Measurements from ENCODE around the gene BSG. TPM values are rescaled to one million over a fixed set of nuclear protein-coding genes. Genes with fewer than 3 reads are reported as not detected.

BSG gene
- total and polyA plus RNA-seq, 10 of the 15 experiments (the other 5 are each of a cell fraction or from before 2014, with no cell fraction given) = 2.8 to 297 (median 199) TPM

DNA sequence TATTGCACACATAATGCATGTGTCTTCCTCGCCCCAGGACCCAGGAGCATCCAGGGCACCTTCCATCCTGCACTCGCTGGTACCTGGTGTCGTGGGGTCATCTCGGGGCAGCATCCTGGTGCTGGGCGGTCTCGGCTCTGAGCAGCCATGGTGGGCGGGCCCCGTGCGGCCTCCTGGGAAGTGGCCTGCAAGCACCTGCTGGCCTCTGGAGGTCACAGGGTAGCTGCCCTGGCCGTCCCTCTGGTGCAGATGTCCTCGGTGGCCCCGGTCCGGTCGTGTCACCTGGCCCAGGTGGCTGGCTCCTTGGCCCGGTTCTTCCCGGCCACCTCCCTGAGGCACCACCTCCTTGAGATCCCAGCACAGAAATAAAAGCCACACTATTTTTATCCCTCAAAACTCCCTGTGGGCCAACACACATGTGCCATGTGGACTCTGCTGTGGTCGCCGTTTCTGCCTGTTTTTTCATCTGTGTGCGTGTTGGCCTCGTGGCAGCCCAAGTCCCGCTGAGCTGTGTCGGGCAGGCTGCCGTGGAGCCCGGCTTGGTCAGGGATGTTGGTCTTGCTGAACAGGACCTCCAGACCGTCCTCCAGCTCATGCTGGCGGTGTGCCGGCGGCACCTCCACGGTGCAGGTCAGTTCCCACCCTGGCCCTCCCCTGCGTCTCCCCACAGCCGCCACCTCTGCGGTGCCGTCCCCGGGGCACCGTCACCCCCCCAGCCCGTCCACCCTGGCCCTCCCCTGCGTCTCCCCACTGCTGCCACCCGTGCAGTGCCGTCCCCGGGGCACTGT lies 33.6 kb upstream of the BSG start:
- Histone ChIP-seq H3K4me3 (no peak overlapping the region), H3K9me3 (replicated peaks; ENCODE audit: control insufficient read depth, insufficient read depth, low read length) (no peaks in the 10 kb centered on the region), H4K20me1 (ENCODE audit: control insufficient read depth, insufficient read depth) (no peaks in the 10 kb centered on the region; the same call in 1 of the 2 replicates), H3K27me3 (replicated peaks in 1 of 2; ENCODE audit: control insufficient read depth in 2 of 2, insufficient read depth in 2 of 2, low read length in 1 of 2) (no peaks in the 10 kb centered on the region), H3K27ac (ENCODE audit: control insufficient read depth, insufficient read depth) (no peak overlapping the region), H2AFZ (ENCODE audit: control insufficient read depth, low read depth, low read length) (no peak overlapping the region), H3K4me1 (ENCODE audit: control insufficient read depth, insufficient read depth, low read length) (peaks cover 2% of the 10 kb centered on the region), H3K79me2 (ENCODE audit: control insufficient read depth, insufficient read depth, low read length) (peaks cover 5% of the 10 kb centered on the region), H3K36me3 (ENCODE audit: control insufficient read depth in 2 of 2, insufficient read depth in 2 of 2, low read length in 1 of 2) (peaks cover 0 to 5% of the 10 kb centered on the region in 2 experiments; a peak in 3 of 4 replicates), H3K4me2 (ENCODE audit: control insufficient read depth, insufficient read depth) (no peak overlapping the region), H3K9ac (ENCODE audit: control insufficient read depth, insufficient read depth, low read length) (no peak overlapping the region)
- BruUV-seq (replicated peaks) = TSS peak; percentile 56
- ChIA-PET RAD21 (ENCODE audit: unreplicated experiment) (no interaction called here), POLR2A (no interaction called here), CTCF (no interaction called here), SMC1A (ENCODE audit: uncharacterized antibody, unreplicated experiment) (no interaction called here)
- in situ Hi-C loops (cut with MboI) (no loop called here), intact Hi-C loops (cut with micrococcal nuclease; ENCODE audit: unreplicated experiment) (no loop called here)
- ATAC-seq = no peak
- FAIRE-seq = no peak
- no peak for DNase-seq (ENCODE audit: low read depth, low spot score)
- 89% methylated on average over 26 of the region's 40 CpGs for WGBS (ENCODE audit: insufficient coverage, insufficient replicate concordance, low lambda C conversion rate, missing lambda C conversion rate)
- no peak for TF ChIP-seq FOXM1 (IDR thresholded peaks at IDR 0.05; ENCODE audit: low read depth, low read length)
- TF ChIP-seq NFIC (IDR thresholded peaks at IDR 0.05; ENCODE audit: low read depth, low read length) = no peak
- no peak for TF ChIP-seq KDM1A (IDR thresholded peaks at IDR 0.05; ENCODE audit: borderline replicate concordance)
- no peak for TF ChIP-seq POLR2AphosphoS2 (IDR thresholded peaks at IDR 0.05; ENCODE audit: low read depth, low read length)
- no peak for TF ChIP-seq PML (IDR thresholded peaks at IDR 0.05; ENCODE audit: low read length)

DNA sequence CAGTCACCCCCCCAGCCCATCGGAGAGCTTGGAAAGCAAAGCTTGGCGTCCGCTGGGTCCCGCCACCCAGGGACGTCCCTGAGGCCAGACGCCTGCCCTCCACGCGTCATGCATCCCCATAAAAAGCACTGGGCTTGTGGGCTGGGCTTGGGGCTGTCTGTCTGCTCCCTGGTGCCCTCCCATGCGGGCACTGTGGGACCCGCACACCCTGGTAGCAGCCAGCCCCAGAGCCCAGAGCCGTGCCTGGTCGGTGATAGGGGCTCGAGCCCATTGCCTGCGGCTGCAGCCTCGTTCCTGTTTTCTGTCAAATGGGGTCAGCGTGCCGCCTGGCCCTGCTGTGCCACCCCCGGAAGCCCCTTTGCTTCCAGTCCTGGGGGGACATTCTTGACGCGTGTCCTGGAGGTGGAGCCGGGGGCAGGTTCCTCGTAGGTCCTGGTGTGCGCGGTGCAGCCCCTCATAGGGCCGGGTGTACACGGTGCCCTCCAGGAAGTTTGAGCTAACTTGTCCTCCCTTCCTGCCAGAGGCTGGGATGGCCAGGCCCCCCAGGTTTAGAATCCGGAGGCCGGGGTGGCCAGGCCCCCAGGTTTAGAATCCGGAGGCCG lies 32.9 kb upstream of the BSG start:
- Histone ChIP-seq H3K27me3 (replicated peaks in 1 of 2; ENCODE audit: control insufficient read depth in 2 of 2, insufficient read depth in 2 of 2, low read length in 1 of 2) (no peaks in the 10 kb centered on the region), H3K4me3 (no peak overlapping the region), H3K4me1 (ENCODE audit: control insufficient read depth, insufficient read depth, low read length) (no peaks in the 10 kb centered on the region), H2AFZ (ENCODE audit: control insufficient read depth, low read depth, low read length) (no peak overlapping the region), H3K36me3 (ENCODE audit: control insufficient read depth in 2 of 2, insufficient read depth in 2 of 2, low read length in 1 of 2) (peaks cover 0 to 5% of the 10 kb centered on the region in 2 experiments; a peak in 3 of 4 replicates), H4K20me1 (ENCODE audit: control insufficient read depth, insufficient read depth) (no peaks in the 10 kb centered on the region; the same call in 1 of the 2 replicates), H3K4me2 (ENCODE audit: control insufficient read depth, insufficient read depth) (no peak overlapping the region), H3K27ac (ENCODE audit: control insufficient read depth, insufficient read depth) (no peak overlapping the region), H3K79me2 (ENCODE audit: control insufficient read depth, insufficient read depth, low read length) (no peaks in the 10 kb centered on the region; the same call in 1 of the 2 replicates), H3K9ac (ENCODE audit: control insufficient read depth, insufficient read depth, low read length) (no peak overlapping the region), H3K9me3 (replicated peaks; ENCODE audit: control insufficient read depth, insufficient read depth, low read length) (no peaks in the 10 kb centered on the region)
- ChIA-PET CTCF (no interaction called here), SMC1A (ENCODE audit: uncharacterized antibody, unreplicated experiment) (no interaction called here), POLR2A (no interaction called here), RAD21 (ENCODE audit: unreplicated experiment) (no interaction called here)
- WGBS (ENCODE audit: insufficient coverage, insufficient replicate concordance, low lambda C conversion rate, missing lambda C conversion rate) = 93% methylated on average over 28 of the region's 30 CpGs
- no TSS peak for BruUV-seq (replicated peaks)
- in situ Hi-C loops (cut with MboI) = no loop called here
- ATAC-seq (no peak), DNase-seq (ENCODE audit: low read depth, low spot score) (no peak), FAIRE-seq (no peak)
- TF ChIP-seq POLR2A (IDR thresholded peaks at IDR 0.05; ENCODE audit: low read depth, low read length) (0 out of 2 replicates have a peak, but pooled peaks have one; percentile 6), CBX3 (IDR thresholded peaks at IDR 0.05; ENCODE audit: borderline replicate concordance, low read depth) (no peak), NFYB (IDR thresholded peaks at IDR 0.05; ENCODE audit: insufficient read depth, low read depth, low read length) (no peak), SMARCA5 (IDR thresholded peaks at IDR 0.05) (no peak), NFIC (IDR thresholded peaks at IDR 0.05; ENCODE audit: low read depth, low read length) (no peak)
- TF ChIP-seq, protein P1, sequence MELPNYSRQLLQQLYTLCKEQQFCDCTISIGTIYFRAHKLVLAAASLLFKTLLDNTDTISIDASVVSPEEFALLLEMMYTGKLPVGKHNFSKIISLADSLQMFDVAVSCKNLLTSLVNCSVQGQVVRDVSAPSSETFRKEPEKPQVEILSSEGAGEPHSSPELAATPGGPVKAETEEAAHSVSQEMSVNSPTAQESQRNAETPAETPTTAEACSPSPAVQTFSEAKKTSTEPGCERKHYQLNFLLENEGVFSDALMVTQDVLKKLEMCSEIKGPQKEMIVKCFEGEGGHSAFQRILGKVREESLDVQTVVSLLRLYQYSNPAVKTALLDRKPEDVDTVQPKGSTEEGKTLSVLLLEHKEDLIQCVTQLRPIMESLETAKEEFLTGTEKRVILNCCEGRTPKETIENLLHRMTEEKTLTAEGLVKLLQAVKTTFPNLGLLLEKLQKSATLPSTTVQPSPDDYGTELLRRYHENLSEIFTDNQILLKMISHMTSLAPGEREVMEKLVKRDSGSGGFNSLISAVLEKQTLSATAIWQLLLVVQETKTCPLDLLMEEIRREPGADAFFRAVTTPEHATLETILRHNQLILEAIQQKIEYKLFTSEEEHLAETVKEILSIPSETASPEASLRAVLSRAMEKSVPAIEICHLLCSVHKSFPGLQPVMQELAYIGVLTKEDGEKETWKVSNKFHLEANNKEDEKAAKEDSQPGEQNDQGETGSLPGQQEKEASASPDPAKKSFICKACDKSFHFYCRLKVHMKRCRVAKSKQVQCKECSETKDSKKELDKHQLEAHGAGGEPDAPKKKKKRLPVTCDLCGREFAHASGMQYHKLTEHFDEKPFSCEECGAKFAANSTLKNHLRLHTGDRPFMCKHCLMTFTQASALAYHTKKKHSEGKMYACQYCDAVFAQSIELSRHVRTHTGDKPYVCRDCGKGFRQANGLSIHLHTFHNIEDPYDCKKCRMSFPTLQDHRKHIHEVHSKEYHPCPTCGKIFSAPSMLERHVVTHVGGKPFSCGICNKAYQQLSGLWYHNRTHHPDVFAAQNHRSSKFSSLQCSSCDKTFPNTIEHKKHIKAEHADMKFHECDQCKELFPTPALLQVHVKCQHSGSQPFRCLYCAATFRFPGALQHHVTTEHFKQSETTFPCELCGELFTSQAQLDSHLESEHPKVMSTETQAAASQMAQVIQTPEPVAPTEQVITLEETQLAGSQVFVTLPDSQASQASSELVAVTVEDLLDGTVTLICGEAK (IDR thresholded peaks at IDR 0.05; ENCODE audit: borderline replicate concordance) = no peak
- intact Hi-C loops (cut with micrococcal nuclease; ENCODE audit: unreplicated experiment) = no loop called here
